ENCODE data around the gene BAD.

GRCh38 chr11:64318766-64319761 is 34.6 kb upstream of the BAD start:
- TF ChIP-seq ZNF70 (CRISPR knock-in tag; IDR thresholded peaks at IDR 0.05) (no peak), CREB5 (CRISPR knock-in tag; IDR thresholded peaks at IDR 0.05; ENCODE audit: low read depth) (no peak), PATZ1 (CRISPR knock-in tag; IDR thresholded peaks at IDR 0.05; ENCODE audit: borderline replicate concordance) (no peak), TSHZ2 (CRISPR knock-in tag; IDR thresholded peaks at IDR 0.05) (no peak), BACH2 (CRISPR knock-in tag; IDR thresholded peaks at IDR 0.05; ENCODE audit: borderline replicate concordance) (no peak), CSRNP3 (CRISPR knock-in tag; IDR thresholded peaks at IDR 0.05) (no peak)
